GM19455 (cell line): ENCODE measurements around the gene EMC1.
"Not testable (repeated sequence)": the region's sequence is repeated elsewhere in the genome, so short reads cannot be mapped to it uniquely, and the experiment has no call there.

Experiments
- ATAC-seq: cut with Tn5 transposase; IDR thresholded peaks from one replicate; pipeline ENCODE4 v1.9.1; 2021; ENCODE audit not compliant: unreplicated experiment

EMC1 gene

GRCh38 chr1:19251305-19252196, at the start of gene EMC1, which contains the start of gene MRTO4:
TSS of gene EMC1 (minus strand) at chr1:19251524. CDS start at chr1:19251509, 15 bp downstream.
TSS of gene MRTO4 (plus strand) at chr1:19251805. CDS start at chr1:19251836, 31 bp downstream.
- ATAC-seq, result peak; percentile 84

DNA sequence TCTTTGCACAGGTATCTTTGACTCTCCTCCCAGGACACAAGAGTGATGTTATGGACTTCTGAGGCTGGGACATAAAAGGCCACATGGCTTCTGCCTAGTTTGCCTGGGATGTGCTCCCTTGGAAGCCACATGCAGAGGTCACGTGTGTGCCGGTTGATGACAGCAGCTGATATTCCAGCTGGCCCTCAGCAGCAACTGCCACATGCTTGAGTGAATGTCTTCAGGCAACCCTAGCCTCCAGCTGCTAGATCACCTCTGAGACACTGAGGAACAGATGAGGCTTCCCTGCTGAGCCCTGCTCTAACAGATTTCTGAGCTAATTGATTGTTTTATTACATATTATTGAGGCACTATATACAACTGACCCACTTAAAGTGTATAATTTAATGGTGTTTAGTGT, 48.9 kb upstream of the EMC1 start:
- no peak for ATAC-seq

DNA sequence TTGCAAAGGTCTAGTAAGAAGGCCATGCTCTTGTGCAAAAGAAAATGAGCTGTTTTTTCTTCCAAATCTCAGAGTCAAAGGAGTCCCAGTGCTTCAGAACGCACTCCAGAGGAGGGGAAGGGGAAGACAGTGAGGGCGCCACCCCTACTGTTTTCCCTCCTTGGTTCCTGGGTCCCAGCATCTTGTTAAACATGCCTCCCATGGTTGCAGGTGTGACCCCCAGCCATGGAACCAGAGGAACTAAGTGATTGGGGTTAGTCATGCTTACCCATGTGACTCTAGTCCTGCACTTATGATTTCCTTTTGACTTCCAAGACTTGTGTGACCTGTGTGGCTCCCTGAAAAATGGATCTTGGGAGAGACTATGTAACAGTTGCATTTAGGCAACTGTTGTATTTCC, 43.3 kb upstream of the EMC1 start:
- no peak for ATAC-seq

DNA sequence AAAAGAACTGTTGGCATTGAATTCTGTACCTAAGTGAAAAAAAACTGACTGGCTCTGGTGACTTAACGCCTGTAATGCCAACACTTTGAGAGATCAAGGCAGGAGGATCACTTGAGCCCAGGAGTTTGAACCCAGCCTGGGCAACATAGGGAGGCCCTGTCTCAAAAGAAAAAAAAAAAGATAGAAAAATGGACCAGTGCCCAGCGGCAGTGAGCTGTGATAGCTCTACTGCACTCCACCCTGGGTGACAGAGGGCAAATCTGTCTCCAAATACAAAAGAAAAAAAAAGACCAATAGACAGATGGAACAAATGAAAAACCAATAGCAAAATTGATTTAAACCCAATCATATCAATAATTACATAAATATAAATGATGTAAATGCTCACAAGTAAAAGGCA, 37.9 kb upstream of the EMC1 start:
- ATAC-seq, result no peak

- ATAC-seq, result not testable (repeated sequence)
Measured at GRCh38 chr1:19288324-19289241, 37.3 kb upstream of the EMC1 start, which contains the start of gene AKR7A3. TSS of gene AKR7A3 (minus strand) at chr1:19288770. CDS start at chr1:19288709, 61 bp downstream.

GRCh38 chr1:19287436-19288185, 36.3 kb upstream of the EMC1 start:
- no peak for ATAC-seq

DNA sequence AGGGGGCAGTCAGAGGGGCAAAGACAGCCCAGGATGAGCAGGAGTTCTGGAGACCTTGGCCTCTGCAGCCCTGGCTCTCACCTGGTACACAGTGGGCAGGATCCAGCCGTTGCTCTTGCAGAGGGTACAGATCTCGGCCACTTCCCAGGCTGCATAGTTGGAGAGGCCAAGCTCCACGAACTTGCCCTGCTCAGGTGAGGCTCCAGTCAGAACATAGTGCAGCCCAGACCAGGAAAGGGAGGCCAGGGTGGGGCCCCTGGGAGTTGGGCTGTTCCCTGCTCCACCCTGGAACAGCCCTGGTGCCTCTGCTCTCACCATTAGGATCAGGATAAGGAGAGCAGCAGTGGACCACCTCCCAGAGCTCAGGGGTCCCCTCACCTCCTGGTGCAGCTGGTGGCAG, 34.5 kb upstream of the EMC1 start:
- ATAC-seq, result not testable (repeated sequence)

DNA sequence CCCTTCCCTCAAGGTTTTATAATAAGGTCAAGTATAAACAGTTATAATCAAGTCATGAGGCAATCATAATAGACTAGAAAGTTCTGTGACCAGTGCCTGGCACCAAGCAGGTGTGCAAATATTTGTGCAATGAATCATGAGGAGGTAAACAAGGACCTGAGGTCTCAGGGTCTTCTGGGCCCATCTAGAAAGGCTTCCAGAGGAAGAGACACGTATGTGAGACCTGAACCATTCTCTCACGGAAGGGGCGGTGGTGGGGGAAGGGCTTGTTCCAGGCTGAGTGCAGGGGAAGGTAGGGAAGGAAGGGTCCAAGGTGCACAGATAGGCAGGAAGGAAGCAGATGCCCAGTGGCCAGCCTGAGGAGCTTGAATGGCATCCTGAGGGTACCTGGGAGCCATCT, 34.0 kb upstream of the EMC1 start:
- ATAC-seq, result not testable (repeated sequence)

DNA sequence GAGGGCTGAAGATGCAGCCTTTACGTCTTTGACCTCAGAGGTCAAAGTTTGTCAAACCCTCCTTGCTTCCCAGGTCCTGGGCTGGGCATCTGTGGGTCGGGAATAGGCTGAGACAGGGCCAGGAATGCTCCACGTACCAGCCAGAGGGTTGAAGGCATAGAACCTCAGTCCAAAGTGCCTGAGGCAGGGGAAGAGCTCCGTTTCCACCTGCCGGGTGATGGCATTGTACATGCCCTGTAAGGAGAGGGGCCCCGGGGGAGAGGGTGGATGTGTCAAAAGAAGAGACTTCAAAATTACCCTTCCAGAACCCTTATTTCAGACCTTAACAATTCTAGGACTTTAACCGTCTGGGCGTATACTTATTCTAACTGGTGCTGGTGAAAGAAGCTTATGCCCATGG, 33.6 kb upstream of the EMC1 start:
- no peak for ATAC-seq

DNA sequence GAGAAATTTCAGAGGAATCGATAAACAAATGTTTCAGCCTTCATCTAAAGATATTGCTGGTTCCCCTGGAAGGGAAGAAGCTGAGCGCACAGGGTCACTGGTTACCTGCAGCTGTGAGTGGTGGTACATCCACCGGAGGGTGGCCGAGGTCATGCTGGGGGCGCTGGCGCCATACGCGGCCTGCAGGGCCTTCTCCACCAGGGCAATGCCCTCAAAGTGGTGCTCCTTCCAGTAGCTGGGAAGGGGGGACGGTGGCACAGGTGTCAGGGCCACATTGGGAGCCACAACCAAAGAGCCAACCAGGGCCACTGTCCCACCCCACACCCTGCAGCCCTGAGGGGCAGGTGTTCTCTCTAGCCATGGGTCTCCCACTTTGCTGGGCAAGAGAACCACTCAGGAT, 32.6 kb upstream of the EMC1 start:
- no peak for ATAC-seq

DNA sequence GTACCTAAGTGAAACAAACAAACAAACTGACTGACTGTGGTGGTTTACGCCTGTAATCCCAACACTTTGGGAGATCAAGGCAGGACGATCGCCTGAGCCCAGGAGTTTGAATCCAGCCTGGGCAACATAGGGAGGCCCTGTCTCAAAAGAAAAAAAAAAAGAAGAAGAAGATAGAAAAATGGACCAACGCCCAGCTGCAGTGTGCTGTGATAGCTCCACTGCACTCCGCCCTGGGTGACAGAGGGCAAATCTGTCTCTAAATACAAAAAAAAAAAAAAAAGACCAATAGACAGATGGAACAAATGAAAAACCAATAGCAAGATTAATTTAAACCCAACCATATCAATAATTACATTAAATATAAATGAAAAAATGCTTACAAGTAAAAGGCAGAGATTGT, 23.3 kb upstream of the EMC1 start:
- no peak for ATAC-seq

DNA sequence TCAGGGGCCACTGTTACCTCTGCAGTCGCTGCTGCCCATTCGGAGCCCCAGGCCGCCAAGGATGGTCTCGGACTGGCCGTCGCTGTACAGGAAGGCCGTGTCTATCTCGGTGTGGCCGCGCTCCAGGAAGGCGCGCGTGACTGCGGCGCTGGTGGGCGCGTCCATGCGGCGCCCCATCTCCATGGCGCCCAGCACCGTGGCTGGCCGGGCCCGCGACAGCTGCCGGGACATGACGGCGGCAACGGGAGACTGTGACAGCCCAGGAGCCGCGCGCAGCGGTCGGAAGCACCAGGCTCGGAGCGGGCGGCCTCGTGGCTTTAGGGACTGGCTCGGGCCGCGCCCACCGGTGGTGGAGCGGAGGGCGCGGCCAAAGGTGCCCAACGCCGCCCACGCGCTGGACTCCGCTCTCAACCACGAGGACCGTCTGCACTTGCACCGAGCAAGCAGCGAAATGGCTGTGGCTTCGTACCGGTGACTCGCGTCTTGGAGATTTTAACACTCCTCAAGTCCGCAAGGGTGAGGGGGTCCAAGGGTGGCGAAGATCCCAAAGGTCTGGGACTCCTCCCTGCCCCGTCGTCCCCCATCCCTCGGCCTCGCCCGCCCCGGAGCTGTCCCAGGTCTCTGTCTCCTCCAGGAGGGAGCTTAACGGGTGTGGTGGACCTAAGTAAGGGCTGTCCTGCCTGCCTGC, 22.7 kb upstream of the EMC1 start:
- not testable (repeated sequence) for ATAC-seq

DNA sequence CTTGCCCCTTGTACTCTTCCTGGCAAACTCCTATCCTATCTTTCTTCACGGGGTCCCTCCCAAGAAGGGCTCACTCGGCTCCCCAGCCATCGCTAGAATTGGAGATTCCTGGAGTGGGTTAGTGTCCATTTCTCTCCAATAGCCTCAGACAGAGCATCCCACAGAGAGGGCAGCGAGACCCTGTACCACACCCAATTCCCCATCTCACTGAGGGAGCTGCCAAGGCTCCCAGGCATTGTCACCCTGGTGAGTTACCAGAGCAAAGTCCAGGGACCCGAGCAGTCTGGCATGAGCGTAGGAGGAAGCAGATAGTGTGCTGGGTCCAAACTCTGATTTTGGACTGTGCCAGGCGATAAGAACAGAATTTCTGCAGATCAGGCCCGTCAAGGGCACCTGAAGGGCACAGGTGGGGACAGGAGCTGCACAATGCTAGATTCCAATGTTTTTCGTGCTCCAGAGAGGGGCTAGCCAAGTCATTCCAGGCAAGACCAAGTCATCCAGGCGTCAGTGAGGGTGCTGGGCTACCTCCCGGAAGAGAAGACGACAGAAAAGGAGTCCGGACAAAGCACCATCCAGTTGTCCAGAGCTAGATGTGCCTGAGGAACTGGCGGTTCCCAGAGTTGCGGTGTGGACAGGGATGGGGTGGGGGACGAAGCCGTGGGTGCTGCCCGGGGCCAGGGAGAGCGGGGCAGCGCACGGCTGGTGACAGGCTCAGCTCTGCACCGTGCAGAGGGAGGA, 22.0 kb upstream of the EMC1 start:
- ATAC-seq, result no peak

- ATAC-seq, result no peak
Measured at GRCh38 chr1:19272064-19272463, 20.7 kb upstream of the EMC1 start.

GRCh38 chr1:19270343-19270730, 19.0 kb upstream of the EMC1 start:
- not testable (repeated sequence) for ATAC-seq

DNA sequence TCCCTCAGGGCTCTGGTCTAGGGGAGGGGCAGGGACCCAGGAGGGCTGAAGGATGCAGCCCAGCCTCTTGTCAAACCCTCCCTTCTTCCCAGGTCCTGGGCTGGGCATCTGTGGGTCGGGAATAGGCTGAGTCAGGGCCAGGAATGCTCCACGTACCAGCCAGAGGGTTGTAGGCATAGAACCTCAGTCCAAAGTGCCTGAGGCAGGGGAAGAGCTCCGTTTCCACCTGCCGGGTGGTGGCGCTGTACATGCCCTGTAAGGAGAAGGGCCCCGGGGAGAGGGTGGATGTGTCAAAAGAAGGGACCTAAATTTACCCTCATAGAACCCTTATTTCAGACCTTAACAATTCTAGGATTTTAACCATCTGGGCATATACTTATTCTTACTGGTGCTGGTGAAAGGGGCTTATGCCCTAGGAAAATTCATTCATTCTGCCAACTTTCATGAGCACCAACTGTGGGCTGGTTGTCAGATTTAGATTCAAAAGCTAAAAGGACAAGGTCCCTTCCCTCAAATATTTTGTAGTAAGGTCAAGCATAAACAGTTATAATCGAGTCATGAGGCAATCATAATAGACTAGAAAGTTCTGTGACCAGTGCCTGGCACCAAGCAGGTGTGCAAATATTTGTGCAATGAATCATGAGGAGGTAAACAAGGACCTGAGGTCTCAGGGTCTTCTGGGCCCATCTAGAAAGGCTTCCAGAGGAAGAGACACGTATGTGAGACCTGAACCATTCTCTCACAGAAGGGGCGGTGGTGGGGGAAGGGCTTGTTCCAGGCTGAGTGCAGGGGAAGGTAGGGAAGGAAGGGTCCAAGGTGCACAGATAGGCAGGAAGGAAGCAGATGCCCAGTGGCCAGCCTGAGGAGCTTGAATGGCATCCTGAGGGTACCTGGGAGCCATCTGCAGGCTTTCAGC, 18.4 kb upstream of the EMC1 start:
- ATAC-seq, result not testable (repeated sequence)

DNA sequence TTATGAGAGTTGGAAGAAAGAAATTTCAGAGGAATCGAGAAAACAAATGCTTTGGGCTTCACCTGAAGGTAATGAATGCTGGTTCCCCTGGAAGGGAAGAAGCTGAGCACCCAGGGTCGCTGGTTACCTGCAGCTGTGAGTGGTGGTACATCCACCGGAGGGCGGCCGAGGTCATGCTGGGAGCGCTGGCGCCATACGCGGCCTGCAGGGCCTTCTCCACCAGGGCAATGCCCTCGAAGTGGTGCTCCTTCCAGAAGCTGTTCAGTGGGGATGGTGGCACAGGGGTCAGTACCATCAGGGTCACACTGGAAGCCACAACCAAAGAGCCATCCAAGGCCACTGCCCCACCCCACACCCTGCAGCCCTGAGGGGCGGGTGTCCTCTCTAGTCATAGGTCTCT, 17.1 kb upstream of the EMC1 start:
- ATAC-seq, result no peak

GRCh38 chr1:19262744-19263143, 11.4 kb upstream of the EMC1 start:
- no peak for ATAC-seq

DNA sequence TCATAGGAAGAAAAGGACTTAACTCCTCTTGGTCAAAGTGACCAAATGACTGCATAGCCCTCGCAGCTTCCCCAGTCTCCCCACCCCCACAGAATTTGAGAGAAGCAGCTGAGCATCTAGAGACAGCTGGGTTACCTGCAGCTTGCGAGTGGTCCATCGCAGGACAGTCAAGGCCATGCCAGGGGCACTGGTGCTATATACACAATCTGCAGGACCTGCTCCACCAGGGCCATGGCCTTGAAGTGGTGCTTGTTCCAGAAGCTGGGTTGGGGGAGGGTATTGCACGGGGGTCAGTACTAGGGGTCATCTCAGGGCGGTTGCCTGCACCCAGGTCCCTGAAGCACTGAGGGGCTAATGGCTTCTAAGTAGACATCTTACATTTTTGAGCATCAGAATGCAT, 10.7 kb upstream of the EMC1 start:
- ATAC-seq, result no peak
